Adrenal gland (tissue), 5 donors: ENCODE measurements around the gene SPDYE4.

Source experiments
- CTCF ChIP-seq, 6 experiments: fragments of 450-650 bp in 4 of 6; fragments of 200-600 bp in 2 of 6; sonication (generic) in 1 of 6; IDR thresholded peaks; 1 replicate in 5 of 6; 2 replicates in 1 of 6; pipeline versions ENCODE4 v1.5.1 to v1.8.0; 2016 to 2021; ENCODE audit warnings: antibody characterized with exemption in 6 of 6, mild to moderate bottlenecking in 2 of 6, moderate library complexity in 1 of 6
- POLR2A ChIP-seq, 2 donors: fragments of 450-650 bp; IDR thresholded peaks; one replicate each; pipeline ENCODE4 v1.6.1; 2017; ENCODE audit warnings: antibody characterized with exemption in 2 of 2, mild to moderate bottlenecking in 2 of 2, moderate library complexity in 1 of 2
- donor health status: DM: no; HTN: no; CAD: no.

DNA sequence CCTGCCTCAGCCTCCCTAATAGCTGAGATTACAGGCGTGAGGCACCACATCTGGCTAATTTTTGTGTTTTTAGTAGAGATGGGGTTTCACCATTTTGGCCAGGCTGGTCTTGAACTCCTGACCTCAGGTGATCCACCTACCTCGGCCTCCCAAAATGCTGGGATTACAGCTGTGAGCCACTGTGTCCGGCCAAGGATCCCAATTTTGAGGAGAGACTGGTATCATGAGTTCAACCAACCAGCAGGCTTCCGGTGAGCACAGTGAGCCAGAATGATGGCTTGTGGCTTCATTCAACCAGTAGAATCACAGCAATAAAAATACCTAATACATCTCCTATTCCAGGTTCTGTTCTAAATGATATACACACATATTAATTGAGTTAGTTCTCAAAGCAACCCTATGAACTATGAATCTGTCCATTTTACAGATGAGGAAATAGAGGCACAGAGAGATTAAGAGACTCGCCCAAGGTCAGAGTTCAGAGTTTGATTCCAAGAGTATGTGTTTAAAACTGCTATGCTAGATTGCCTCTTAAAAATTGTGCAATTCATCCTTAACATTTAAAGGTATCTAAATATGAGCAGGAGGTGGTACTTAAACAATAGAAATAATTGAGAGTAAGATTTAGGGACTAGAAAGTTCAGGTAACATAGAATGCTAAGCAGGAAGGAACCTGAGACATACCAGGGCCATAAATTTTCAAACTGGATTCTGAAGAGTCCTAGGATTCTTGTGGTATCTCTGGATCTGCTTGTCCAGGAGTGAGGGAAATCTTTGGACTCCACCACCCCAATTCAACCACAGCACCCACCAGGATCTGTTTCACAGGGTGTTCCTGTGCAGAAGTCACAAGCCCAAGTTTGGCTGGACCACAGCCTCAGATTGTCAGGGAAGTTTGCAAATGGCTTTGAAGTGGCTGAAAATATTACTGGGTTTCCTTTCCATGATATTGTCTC is 38.8 kb downstream of the SPDYE4 start:
- TF ChIP-seq CTCF (IDR thresholded peaks at IDR 0.05) (no peak), POLR2A (IDR thresholded peaks at IDR 0.05) (no peak)
